Thoracic aorta (tissue), 2 donors: ENCODE data around the gene GHRHR. TPM values are rescaled to one million over a fixed set of nuclear protein-coding genes. Genes with fewer than 3 reads are reported as not detected.

Experiments used
- ATAC-seq: fragments of 150-250 bp; one replicate; pipeline ENCODE4 v1.8.0; 2017; ENCODE audit warnings: low read depth; ENCODE audit not compliant: insufficient number of reproducible peaks, low FRiP score
- DNase-seq: peaks from one replicate; pipeline ENCODE4 v3.0.0-alpha.2; 2020; ENCODE audit warnings: low spot score
- H3K27ac ChIP-seq, 2 donors: fragments of 200-600 bp; sonication (generic); 1 replicate in 1 of 2; 2 replicates in 1 of 2; pipeline ENCODE4 v1.5.1; 2016; ENCODE audit warnings: mild to moderate bottlenecking in 2 of 2, moderate library complexity in 2 of 2
- H3K27me3 ChIP-seq: fragments of 200-600 bp; sonication (generic); replicated peaks from 2 replicates; pipeline ENCODE4 v1.6.0; 2016; ENCODE audit warnings: mild to moderate bottlenecking; ENCODE audit not compliant: insufficient read depth
- H3K36me3 ChIP-seq: fragments of 200-600 bp; sonication (generic); one replicate; pipeline ENCODE4 v1.5.1; 2016
- H3K4me1 ChIP-seq, 2 donors: fragments of 200-600 bp; sonication (generic); 1 replicate in 1 of 2; 2 replicates in 1 of 2; pipeline versions ENCODE4 v1.5.1 to v1.6.0; 2016; ENCODE audit warnings: low read depth in 2 of 2, mild to moderate bottlenecking in 1 of 2; ENCODE audit not compliant: control insufficient read depth in 1 of 2
- H3K4me3 ChIP-seq: fragments of 200-600 bp; sonication (generic); 2 replicates; pipeline ENCODE4 v1.5.1; 2016; ENCODE audit warnings: mild to moderate bottlenecking
- H3K9me3 ChIP-seq: fragments of 200-600 bp; sonication (generic); 2 replicates; pipeline ENCODE4 v1.5.1; 2016
- total RNA-seq, 2 donors: library from RNA; depleted of rRNA; stranded (reverse); fragments of >200 nt; gene quantifications; one replicate each; pipeline versions ENCODE4 v1.1.0 to v1.2.3, GENCODE V29; 2016
- TF ChIP-seq, protein P1 (sequence below): fragments of 200-600 bp; sonication (generic); IDR thresholded peaks from one replicate; pipeline ENCODE4 v1.5.1; 2019; ENCODE audit warnings: antibody characterized with exemption

The GHRHR gene
- total RNA-seq, 2 donors from 2014 or later, result not detected

DNA sequence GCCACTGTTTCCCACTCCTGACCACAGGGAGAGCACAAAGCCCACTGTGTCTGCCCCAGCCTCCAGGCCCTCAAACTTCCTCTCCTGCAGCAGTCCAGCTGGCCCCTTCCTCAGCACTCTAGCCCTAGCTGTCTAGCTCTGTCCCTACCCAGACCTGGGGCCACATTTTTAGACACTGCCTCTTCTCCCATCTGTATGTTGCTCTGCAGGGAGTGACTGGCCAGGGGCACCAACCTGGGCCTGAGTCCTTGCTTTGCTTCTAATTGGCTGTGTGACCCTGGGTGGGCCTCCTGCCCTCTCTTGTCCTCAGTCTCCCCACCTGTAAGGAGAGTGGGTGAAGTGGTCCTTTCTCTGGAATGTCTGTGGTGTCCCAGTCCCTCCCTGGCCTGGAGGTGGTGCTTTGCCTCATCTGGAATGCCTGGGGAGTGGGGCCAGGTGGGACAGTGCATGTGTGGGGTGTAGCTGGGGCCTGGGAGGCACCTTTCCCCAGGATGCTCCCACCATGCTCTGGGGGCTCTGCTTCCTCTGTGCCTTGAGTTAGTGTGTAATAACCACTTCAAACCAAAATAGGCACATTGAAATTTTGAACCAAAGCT is 27.0 kb upstream of the GHRHR start:
- TF ChIP-seq, protein P1, sequence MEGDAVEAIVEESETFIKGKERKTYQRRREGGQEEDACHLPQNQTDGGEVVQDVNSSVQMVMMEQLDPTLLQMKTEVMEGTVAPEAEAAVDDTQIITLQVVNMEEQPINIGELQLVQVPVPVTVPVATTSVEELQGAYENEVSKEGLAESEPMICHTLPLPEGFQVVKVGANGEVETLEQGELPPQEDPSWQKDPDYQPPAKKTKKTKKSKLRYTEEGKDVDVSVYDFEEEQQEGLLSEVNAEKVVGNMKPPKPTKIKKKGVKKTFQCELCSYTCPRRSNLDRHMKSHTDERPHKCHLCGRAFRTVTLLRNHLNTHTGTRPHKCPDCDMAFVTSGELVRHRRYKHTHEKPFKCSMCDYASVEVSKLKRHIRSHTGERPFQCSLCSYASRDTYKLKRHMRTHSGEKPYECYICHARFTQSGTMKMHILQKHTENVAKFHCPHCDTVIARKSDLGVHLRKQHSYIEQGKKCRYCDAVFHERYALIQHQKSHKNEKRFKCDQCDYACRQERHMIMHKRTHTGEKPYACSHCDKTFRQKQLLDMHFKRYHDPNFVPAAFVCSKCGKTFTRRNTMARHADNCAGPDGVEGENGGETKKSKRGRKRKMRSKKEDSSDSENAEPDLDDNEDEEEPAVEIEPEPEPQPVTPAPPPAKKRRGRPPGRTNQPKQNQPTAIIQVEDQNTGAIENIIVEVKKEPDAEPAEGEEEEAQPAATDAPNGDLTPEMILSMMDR, result no peak

DNA sequence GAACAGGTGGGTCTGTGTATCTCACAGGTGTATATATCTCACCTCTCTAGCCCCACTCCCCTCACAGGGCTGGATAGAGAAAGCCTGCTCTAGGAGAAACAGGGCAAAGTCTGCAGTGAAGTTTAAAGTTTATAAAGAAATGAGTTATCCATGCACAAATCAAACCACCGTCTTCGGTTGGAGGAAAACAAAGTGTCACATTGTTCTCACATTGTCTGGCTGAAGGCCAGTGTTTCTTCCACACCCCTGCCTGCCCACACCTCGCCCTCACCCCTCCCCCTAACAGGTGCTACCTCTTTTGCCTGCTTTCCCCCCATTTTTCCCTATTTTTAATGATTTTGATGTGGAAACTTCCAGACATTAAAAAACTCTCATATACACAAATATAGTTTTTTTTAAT is 26.3 kb upstream of the GHRHR start:
- Histone ChIP-seq H3K27ac (no peak overlapping the region), H3K9me3 (no peaks in the 10 kb centered on the region), H3K36me3 (no peaks in the 10 kb centered on the region), H3K4me3 (no peak overlapping the region), H3K4me1 (peaks cover 0 to 4% of the 10 kb centered on the region in 2 donors), H3K27me3 (no peaks in the 10 kb centered on the region)
- DNase-seq (no peak), ATAC-seq (no peak)
- TF ChIP-seq, protein P1, result no peak

More for the DNA sequence above, 27.0 kb upstream of the GHRHR start:
- Histone ChIP-seq H3K9me3 (no peaks in the 10 kb centered on the region), H3K36me3 (no peaks in the 10 kb centered on the region), H3K4me1 (peaks cover 0 to 4% of the 10 kb centered on the region in 2 donors), H3K27ac (no peak overlapping the region), H3K27me3 (no peaks in the 10 kb centered on the region), H3K4me3 (no peak overlapping the region)
- no peak for ATAC-seq
- no peak for DNase-seq

DNA sequence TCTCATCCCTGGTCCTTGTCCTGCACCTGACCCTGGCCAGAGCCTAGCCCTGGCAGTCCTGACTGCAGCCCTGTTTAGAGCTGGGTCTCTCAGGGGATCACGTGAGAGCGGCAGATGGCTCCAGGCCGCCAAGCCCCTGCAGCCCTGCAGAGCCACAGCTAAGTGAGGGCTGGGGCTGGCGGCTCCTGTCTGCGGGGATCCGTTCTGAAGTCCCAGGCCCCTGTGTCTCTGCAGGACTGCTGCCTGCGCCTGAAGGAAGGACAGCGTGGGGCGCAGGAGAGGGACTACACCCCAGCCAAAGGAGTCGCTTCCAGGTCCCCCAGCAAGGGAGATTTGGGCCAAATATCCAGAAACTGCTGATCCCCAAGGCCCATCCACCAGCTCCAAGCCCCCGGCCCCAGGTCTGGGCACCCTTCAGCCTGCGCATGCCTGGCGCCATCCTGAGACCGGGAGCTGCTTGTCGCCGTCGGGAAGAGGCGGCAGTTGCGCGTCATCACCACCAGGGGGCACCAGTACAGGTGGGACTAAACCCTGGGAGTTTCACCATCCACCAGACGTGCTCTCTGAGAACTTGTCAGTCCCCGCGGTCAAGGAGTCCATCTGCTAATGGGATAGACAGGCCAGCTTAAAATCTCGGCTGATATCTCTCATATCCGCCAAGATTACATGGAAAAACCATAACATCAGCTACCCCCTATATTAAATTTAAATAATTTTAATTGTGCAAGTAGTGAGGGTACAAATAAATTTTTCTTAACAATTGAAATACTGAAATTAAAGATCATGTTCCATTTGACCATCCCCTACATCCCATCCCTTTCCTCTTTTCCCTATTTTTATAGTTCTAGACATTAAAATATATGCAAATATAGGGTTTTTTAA is 25.1 kb upstream of the GHRHR start:
- DNase-seq (no peak), ATAC-seq (peak; percentile 66)
- H3K4me3 ChIP-seq, result peak overlapping the region; percentile 57
- H3K27me3 ChIP-seq, result no peaks in the 10 kb centered on the region
- H3K36me3 ChIP-seq, result no peaks in the 10 kb centered on the region
- H3K27ac ChIP-seq, result no peak overlapping the region
- H3K4me1 ChIP-seq, result peaks cover 0 to 4% of the 10 kb centered on the region in 2 donors
- TF ChIP-seq, protein P1, result peak; percentile 98
- no peaks in the 10 kb centered on the region for H3K9me3 ChIP-seq

DNA sequence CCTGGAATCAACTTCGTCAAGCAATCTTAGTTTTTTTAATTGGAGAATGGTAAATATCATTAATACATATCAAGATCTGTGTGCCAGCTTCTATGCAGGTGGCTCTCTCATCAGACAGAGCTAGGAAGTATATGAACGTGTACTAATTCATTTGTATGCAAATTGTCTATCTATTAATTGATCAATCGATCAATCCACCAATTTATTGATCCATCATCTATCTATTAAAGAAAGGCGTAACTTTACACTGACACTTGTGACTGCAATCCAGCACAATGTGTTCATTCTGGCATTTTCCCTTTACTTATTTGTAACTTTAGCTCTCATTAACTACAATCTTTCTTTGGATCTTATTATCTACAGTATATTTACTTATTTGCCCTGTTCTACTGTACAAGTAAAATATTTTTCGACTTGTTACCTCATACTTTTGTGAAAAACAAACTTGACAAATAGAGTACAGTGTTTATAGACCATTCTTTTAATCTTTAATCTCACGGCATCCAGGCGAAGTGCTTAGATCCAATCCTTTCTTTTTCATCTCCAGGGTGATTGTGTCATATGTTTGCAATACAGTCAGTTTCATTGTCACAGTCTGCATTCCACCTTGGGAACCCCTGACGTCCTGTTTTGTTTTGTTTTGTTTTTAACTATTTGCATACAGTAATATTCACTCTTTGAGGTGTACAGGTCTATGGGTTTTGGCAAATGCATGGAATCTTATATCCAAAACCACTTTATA is 22.0 kb upstream of the GHRHR start:
- no peak overlapping the region for H3K4me3 ChIP-seq
- no peak overlapping the region for H3K27ac ChIP-seq
- no peaks in the 10 kb centered on the region for H3K36me3 ChIP-seq
- H3K9me3 ChIP-seq, result peaks cover 7% of the 10 kb centered on the region
- peaks cover 0 to 4% of the 10 kb centered on the region in 2 donors for H3K4me1 ChIP-seq
- no peaks in the 10 kb centered on the region for H3K27me3 ChIP-seq
- TF ChIP-seq, protein P1, result no peak
- DNase-seq (no peak), ATAC-seq (no peak)

DNA sequence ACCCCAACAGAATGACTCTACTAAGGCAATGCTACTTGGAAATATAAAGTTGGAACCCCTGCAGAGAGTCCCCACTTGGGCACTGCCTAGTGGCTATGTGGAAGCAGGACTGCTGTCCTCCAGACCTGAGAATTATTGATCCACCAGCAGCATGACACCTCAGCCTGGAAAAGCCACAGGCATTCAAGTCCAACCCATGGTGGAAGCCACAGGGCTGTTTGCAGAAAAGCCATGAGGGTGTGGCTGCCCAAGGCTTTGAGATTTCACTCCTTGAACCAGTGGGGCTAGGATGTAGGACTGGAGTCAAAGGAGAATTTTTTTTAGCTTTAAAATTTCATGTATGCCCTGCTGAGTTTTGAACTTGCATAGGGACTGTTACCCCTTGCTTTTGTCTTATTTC is 13.6 kb upstream of the GHRHR start:
- H3K4me1 ChIP-seq, result no peaks in the 10 kb centered on the region
- DNase-seq (no peak), ATAC-seq (no peak)
- H3K36me3 ChIP-seq, result no peaks in the 10 kb centered on the region
- TF ChIP-seq, protein P1, result no peak
- H3K9me3 ChIP-seq, result peaks cover 1% of the 10 kb centered on the region
- no peak overlapping the region for H3K4me3 ChIP-seq
- no peaks in the 10 kb centered on the region for H3K27me3 ChIP-seq
- H3K27ac ChIP-seq, result no peak overlapping the region
